ENCODE data around the gene LGALS3.
"Not testable (repeated sequence)": the region's sequence is repeated elsewhere in the genome, so short reads cannot be mapped to it uniquely, and the experiment has no call there.

The LGALS3 gene

GRCh38 chr14:55129086-55129427 is at the start of gene LGALS3:
LGALS3 (plus strand) TSS chr14:55129252; CDS start chr14:55137374, 8,122 bp downstream.
- DNase-seq (ENCODE audit: low read depth in 2 of 2) = no peak

- DNase-seq (ENCODE audit: low read depth in 2 of 2) = not testable (repeated sequence)
Measured at GRCh38 chr14:55079961-55080360, 49.1 kb upstream of the LGALS3 start.

- DNase-seq (ENCODE audit: low read depth in 2 of 2) = no peak
Measured at GRCh38 chr14:55084401-55085059, 44.5 kb upstream of the LGALS3 start.

GRCh38 chr14:55085060-55085660 is 43.9 kb upstream of the LGALS3 start:
- no peak for DNase-seq (ENCODE audit: low read depth in 2 of 2)

- DNase-seq (ENCODE audit: low read depth in 2 of 2) = no peak
Measured at GRCh38 chr14:55086938-55087337, 42.1 kb upstream of the LGALS3 start.

GRCh38 chr14:55088356-55088755 is 40.7 kb upstream of the LGALS3 start:
- DNase-seq (ENCODE audit: low read depth in 2 of 2) = no peak

- no peak for DNase-seq (ENCODE audit: low read depth in 2 of 2)
Measured at GRCh38 chr14:55092341-55092740, 36.7 kb upstream of the LGALS3 start.

GRCh38 chr14:55094292-55095157 is 34.5 kb upstream of the LGALS3 start:
- no peak for DNase-seq (ENCODE audit: low read depth in 2 of 2)

GRCh38 chr14:55097881-55098560 is 31.0 kb upstream of the LGALS3 start:
- DNase-seq (ENCODE audit: low read depth in 2 of 2) = peak in 1 of 2 experiments; percentile 31

- no peak for DNase-seq (ENCODE audit: low read depth in 2 of 2)
Measured at GRCh38 chr14:55098561-55098898, 30.5 kb upstream of the LGALS3 start.

- DNase-seq (ENCODE audit: low read depth in 2 of 2) = no peak
Measured at GRCh38 chr14:55099756-55100155, 29.3 kb upstream of the LGALS3 start.

- no peak for DNase-seq (ENCODE audit: low read depth in 2 of 2)
Measured at GRCh38 chr14:55101698-55102097, 27.4 kb upstream of the LGALS3 start.

- peak in 1 of 2 experiments; percentile 16 for DNase-seq (ENCODE audit: low read depth in 2 of 2)
Measured at GRCh38 chr14:55102141-55102621, 26.9 kb upstream of the LGALS3 start.

GRCh38 chr14:55103005-55103640 is 25.9 kb upstream of the LGALS3 start:
- peak; percentile 18 to 29 for DNase-seq (ENCODE audit: low read depth in 2 of 2)

GRCh38 chr14:55103971-55104954 is 24.8 kb upstream of the LGALS3 start:
- DNase-seq (ENCODE audit: low read depth in 2 of 2) = no peak

- no peak for DNase-seq (ENCODE audit: low read depth in 2 of 2)
Measured at GRCh38 chr14:55105991-55106390, 23.1 kb upstream of the LGALS3 start.

- DNase-seq (ENCODE audit: low read depth in 2 of 2) = no peak
Measured at GRCh38 chr14:55107766-55108554, 21.1 kb upstream of the LGALS3 start.

GRCh38 chr14:55109836-55110235 is 19.2 kb upstream of the LGALS3 start:
- no peak for DNase-seq (ENCODE audit: low read depth in 2 of 2)

- no peak for DNase-seq (ENCODE audit: low read depth in 2 of 2)
Measured at GRCh38 chr14:55111122-55111708, 17.8 kb upstream of the LGALS3 start.
